GM12872 (cell line): ENCODE results near the gene KREMEN1.

Experiments
- TF ChIP-seq, protein P1 (sequence below): IDR thresholded peaks from 3 replicates; pipeline ENCODE4 v1.5.1; 2011; ENCODE audit warnings: low read depth, mild to moderate bottlenecking, low read length, moderate library complexity; ENCODE audit not compliant: insufficient read depth

KREMEN1 gene

DNA sequence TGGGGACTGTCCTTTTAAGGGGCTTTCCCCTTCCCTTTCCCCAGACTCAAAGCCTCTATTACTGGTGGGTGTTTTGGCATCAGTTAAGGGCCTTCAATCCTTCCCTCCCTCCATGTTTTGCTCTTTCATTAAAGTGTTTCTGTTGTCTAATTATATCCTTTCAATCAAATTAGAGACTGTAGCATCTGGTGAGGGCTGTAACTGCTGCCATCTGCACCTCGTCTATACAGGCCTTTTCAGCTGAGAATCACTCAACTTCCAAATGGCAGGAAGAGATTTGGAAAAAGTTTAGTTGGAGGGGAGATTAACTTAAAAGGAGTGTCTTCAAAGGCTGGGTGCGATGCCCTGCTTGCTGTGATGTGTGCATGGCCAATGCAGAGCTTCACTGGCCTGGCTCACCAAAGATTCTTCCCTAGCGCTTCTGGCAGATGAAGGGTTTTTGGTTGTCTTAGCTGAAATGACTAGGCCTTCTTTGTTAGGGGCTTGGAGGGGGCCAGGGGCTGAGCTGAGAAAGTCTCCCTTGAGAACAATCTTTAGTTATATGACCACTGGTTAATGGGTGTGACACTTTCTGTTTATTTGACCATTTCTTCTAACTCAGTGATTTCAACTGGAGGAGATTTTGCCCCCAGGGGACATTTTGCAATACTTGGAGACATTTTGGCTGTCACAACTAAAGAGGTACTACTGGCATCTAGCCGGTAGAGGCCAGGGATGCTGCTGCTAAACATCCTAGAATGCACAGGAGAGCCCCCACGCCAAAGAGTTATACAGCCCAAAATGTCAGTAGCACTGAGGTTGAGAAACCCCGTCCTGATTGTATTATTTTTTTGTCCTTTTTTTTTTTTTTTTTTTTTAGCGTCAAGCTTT lies 7.5 kb downstream of the KREMEN1 start:
- TF ChIP-seq, protein P1, sequence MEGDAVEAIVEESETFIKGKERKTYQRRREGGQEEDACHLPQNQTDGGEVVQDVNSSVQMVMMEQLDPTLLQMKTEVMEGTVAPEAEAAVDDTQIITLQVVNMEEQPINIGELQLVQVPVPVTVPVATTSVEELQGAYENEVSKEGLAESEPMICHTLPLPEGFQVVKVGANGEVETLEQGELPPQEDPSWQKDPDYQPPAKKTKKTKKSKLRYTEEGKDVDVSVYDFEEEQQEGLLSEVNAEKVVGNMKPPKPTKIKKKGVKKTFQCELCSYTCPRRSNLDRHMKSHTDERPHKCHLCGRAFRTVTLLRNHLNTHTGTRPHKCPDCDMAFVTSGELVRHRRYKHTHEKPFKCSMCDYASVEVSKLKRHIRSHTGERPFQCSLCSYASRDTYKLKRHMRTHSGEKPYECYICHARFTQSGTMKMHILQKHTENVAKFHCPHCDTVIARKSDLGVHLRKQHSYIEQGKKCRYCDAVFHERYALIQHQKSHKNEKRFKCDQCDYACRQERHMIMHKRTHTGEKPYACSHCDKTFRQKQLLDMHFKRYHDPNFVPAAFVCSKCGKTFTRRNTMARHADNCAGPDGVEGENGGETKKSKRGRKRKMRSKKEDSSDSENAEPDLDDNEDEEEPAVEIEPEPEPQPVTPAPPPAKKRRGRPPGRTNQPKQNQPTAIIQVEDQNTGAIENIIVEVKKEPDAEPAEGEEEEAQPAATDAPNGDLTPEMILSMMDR: no peak

DNA sequence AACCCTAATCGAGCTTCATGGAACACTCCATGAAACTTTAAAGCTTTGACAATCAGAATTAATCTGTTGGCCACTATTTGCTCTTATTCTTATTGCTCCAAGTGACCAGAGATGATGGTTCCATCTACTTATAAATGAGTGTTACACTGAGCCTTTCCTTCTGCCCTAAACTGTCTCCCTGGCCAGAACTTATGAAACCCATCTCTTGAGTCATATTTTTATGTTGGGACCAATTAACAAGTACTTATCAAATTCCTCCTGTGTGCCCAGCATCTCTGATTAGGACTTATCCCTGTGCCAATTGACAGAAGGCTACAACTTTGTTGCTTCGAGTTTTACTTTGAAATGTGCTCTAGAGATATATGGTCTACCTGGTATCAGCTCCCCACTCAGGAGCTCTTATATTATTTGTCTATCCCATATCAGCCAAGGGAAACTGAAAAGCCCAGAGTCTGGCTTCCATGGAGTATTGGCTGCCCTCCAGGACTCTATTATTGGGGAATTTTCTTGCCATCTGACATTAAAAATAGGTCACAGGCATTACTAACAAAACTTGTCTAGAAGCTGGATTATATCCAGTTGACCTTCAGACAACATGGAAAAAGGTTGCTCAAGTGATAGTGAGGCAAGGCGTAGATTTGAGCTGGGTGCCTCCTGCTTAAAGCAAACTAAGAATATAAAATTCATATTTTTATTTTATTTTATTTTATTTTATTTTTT lies 8.8 kb downstream of the KREMEN1 start:
- TF ChIP-seq, protein P1: no peak

DNA sequence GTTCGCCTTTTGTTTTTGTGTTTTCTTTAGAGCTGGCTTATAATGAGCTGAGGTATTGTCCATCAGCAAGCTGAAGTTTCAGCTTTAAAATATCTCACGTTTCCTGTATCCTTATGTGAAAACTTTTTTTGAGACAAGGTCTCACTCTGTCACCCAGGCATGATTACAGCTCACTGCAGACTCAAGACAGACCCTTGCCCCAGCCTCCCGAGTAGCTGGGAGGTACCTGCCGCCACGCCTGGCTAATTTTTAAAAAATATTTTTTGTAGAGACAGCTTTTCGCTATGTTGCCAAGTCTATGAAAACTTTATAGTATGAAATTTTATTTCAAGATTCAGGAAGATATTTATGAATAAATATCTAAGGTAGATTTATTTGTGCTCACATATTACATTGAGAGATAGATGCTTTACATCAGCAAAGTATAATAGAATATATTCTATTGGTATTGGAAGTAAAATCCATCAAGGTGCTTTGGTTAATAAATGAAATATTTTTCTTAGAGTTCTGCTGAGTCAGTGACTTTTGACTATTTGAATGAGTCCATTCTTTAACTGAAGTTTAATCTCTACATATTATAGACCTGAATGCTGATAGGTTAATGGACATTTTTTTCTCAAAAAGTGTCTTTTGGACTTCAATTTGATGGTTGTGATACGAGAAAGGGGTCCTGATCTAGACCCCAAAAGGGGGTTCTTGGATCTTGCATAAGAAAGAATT lies 10.2 kb downstream of the KREMEN1 start:
- TF ChIP-seq, protein P1: no peak

DNA sequence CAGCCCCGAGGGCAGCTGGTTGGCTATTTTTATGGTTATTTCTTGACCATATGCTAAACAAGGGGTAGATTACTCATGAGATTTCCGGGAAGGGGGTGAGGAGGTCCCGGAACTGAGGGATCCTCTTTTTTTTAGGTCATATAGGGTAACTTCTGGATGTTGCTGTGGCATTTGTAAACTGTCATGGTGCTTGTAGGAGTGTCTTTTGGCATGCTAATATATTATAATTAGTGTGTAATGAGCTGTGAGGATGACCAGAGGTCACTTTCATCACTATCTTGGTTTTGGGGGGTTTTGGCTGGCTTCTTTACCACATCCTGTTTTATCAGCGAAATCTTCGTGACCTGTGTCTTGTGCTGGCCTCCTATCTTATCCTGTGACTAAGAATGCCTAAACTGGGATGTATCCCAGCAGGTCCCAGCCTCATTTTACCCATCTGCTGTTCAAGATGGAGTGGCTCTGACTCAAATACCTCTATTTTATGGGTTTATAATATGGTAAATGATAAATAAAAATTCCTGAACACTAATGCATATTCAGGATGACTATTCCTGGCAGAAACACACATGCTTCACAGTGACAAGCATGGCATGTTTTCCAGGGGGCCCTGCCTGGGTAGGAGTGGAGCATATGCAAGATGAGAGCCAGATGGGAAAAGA lies 11.2 kb downstream of the KREMEN1 start:
- TF ChIP-seq, protein P1: no peak

DNA sequence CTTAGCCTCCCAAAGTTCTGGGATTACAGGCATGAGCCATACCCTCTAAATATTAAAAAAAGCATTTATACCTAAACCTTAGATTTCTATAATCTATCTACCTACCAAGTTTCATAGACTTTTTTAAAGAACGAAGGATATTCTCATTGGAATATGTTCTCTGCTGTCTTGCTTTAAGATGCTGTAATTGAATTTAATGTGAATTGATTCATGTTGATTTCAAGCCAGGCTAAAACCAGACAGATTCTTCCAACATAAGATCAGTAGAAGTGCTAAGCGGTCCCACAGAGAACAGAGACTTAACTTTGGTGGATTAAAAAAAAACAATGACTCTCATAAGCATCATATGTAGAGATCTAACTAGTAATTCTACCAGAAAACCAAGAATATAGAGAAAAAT lies 14.2 kb downstream of the KREMEN1 start:
- TF ChIP-seq, protein P1: no peak

DNA sequence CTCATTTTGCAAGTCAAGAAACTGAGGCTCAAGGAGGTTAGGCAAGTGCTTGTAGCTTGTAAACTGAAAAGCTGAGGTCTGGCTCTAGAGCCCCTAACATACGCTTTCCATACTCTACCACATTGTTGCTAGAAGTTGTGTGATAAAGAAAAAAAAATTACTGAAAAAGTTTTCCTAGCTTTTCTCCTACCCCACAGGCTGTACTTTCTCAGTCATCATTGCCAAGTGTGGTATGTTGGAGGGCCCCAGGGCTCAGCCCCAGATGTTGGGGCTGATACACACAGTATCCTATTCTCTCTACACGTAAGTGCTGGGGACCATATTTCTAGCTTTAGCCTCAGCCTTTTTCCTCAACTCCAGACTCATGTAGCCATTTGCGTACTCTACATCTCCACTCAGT lies 16.0 kb downstream of the KREMEN1 start:
- TF ChIP-seq, protein P1: no peak
